CD14-positive monocyte (primary cell): ENCODE data around the gene CHCHD6. TPM values are rescaled to one million over a fixed set of nuclear protein-coding genes. Genes with fewer than 3 reads are reported as not detected.

Experiments used
- DNase-seq, 3 donors: peaks; one replicate each; pipeline ENCODE4 v3.0.0-alpha.2; 2011 to 2022
- H2AFZ ChIP-seq: 2 replicates; pipeline ENCODE4 v1.6.0; 2012; ENCODE audit warnings: mild to moderate bottlenecking, low read depth, low read length, inconsistent platforms; ENCODE audit not compliant: insufficient read depth, poor library complexity, severe bottlenecking
- H3K27ac ChIP-seq, 2 donors: 1 replicate in 1 of 2; 2 replicates in 1 of 2; pipeline ENCODE4 v1.5.1; 2012 to 2013; ENCODE audit warnings: low read length in 2 of 2, control low read depth in 1 of 2, inconsistent platforms in 1 of 2, low read depth in 1 of 2, mild to moderate bottlenecking in 1 of 2
- H3K27me3 ChIP-seq, 2 donors: one replicate each; pipeline versions ENCODE4 v1.6.0 to v1.6.1; 2011 to 2013; ENCODE audit warnings: low read length in 2 of 2; ENCODE audit not compliant: control insufficient read depth in 2 of 2, insufficient read depth in 2 of 2
- H3K36me3 ChIP-seq, 2 donors: replicated peaks in 1 of 2; 1 replicate in 1 of 2; 2 replicates in 1 of 2; pipeline versions ENCODE4 v1.5.1 to v1.6.1; 2012 to 2013; ENCODE audit warnings: low read length in 2 of 2, control low read depth in 1 of 2, inconsistent platforms in 1 of 2, mild to moderate bottlenecking in 1 of 2; ENCODE audit not compliant: insufficient read depth in 2 of 2, control insufficient read depth in 1 of 2
- H3K4me1 ChIP-seq, 2 donors: 1 replicate in 1 of 2; 2 replicates in 1 of 2; pipeline versions ENCODE4 v1.5.1 to v1.6.1; 2012 to 2013; ENCODE audit warnings: low read length in 2 of 2, control low read depth in 1 of 2, inconsistent platforms in 1 of 2, mild to moderate bottlenecking in 1 of 2, moderate library complexity in 1 of 2; ENCODE audit not compliant: insufficient read depth in 2 of 2, control insufficient read depth in 1 of 2
- H3K4me2 ChIP-seq: replicated peaks from 2 replicates; pipeline ENCODE3; 2012; ENCODE audit warnings: low read length, moderate library complexity, mild to moderate bottlenecking; ENCODE audit not compliant: poor library complexity, severe bottlenecking; ENCODE audit errors: extremely low read depth
- H3K4me3 ChIP-seq, 3 experiments: fragments of 200-600 bp in 1 of 3; sonication (generic) in 1 of 3; replicated peaks in 1 of 3; 1 replicate in 2 of 3; 2 replicates in 1 of 3; pipeline ENCODE4 v1.5.1; 2011 to 2013; ENCODE audit warnings: low read length in 3 of 3, mild to moderate bottlenecking in 3 of 3, control low read depth in 2 of 3, low read depth in 2 of 3, inconsistent platforms in 1 of 3, moderate library complexity in 1 of 3
- H3K79me2 ChIP-seq: 2 replicates; pipeline ENCODE4 v1.6.0; 2012; ENCODE audit warnings: mild to moderate bottlenecking, control low read depth, inconsistent platforms, low read length, moderate library complexity; ENCODE audit not compliant: insufficient read depth
- H3K9ac ChIP-seq: 2 replicates; pipeline ENCODE4 v1.6.0; 2017; ENCODE audit warnings: low read length, mild to moderate bottlenecking; ENCODE audit not compliant: insufficient read depth, poor library complexity, severe bottlenecking
- H3K9me3 ChIP-seq, 2 donors: replicated peaks in 1 of 2; 1 replicate in 1 of 2; 2 replicates in 1 of 2; pipeline versions ENCODE4 v1.5.1 to v1.6.1; 2012 to 2013; ENCODE audit warnings: low read length in 2 of 2, control low read depth in 1 of 2; ENCODE audit not compliant: control insufficient read depth in 1 of 2, insufficient read depth in 1 of 2
- H4K20me1 ChIP-seq: 2 replicates; pipeline ENCODE4 v1.6.0; 2012; ENCODE audit warnings: mild to moderate bottlenecking, low read length, control low read depth, moderate library complexity; ENCODE audit not compliant: insufficient read depth
- H3K27ac Mint-ChIP-seq, 7 donors: one replicate each; pipeline ENCODE4 v1.8.0; 2020; ENCODE audit warnings: mild to moderate bottlenecking in 7 of 7, mixed read lengths in 7 of 7, moderate library complexity in 6 of 7, inconsistent platforms in 2 of 7
- H3K27me3 Mint-ChIP-seq, 3 donors: one replicate each; pipeline ENCODE4 v1.8.0; 2021 to 2022; ENCODE audit warnings: low read depth in 3 of 3, mild to moderate bottlenecking in 3 of 3, mixed read lengths in 3 of 3, moderate library complexity in 3 of 3, inconsistent platforms in 1 of 3
- H3K36me3 Mint-ChIP-seq, 2 donors: one replicate each; pipeline ENCODE4 v1.8.0; 2020; ENCODE audit warnings: mixed read lengths in 2 of 2, inconsistent platforms in 1 of 2, mild to moderate bottlenecking in 1 of 2
- H3K4me1 Mint-ChIP-seq: one replicate; pipeline ENCODE4 v1.8.0; 2020; ENCODE audit warnings: mild to moderate bottlenecking, mixed read lengths
- H3K4me3 Mint-ChIP-seq, 2 donors: one replicate each; pipeline ENCODE4 v1.8.0; 2020; ENCODE audit warnings: mild to moderate bottlenecking in 2 of 2, mixed read lengths in 2 of 2, moderate library complexity in 1 of 2
- H3K9me3 Mint-ChIP-seq, 7 donors: one replicate each; pipeline ENCODE4 v1.8.0; 2020 to 2022; ENCODE audit warnings: mixed read lengths in 7 of 7, mild to moderate bottlenecking in 6 of 7, moderate library complexity in 6 of 7, inconsistent platforms in 2 of 7
- WGBS: methylation state at CpG from one replicate; pipeline ENCODE4 v1.1.5; 2013; ENCODE audit warnings: missing lambda C conversion rate; ENCODE audit not compliant: insufficient coverage; 5-methylcytosine and 5-hydroxymethylcytosine counted together
- intact Hi-C, 2 donors: fragments of 100-400 bp; cut with micrococcal nuclease; formaldehyde crosslinking; loops; one replicate each; pipeline versions ENCODE4 v1.15.0 to v1.15.1; 2023
- polyA plus RNA-seq, 3 donors: library from polyadenylated mRNA; depleted of rRNA in 1 of 3; unstranded in 2 of 3; stranded (reverse) in 1 of 3; fragments of 300-500 nt in 2 of 3; fragments of >200 nt in 1 of 3; fragmentation: Illumina TruSeq in 2 of 3; gene quantifications; 1 replicate in 2 of 3; 2 replicates in 1 of 3; pipeline ENCODE4 v1.2.3, GENCODE V29; 2012 to 2021
- TF ChIP-seq, protein P1 (sequence below): fragments of 200-600 bp; IDR thresholded peaks from one replicate; pipeline ENCODE4 v1.8.0; 2022; ENCODE audit warnings: antibody characterized with exemption, mild to moderate bottlenecking

CHCHD6 gene
- polyA plus RNA-seq, 3 donors, result 1.1 to 1.8 (median 1.8) TPM

DNA sequence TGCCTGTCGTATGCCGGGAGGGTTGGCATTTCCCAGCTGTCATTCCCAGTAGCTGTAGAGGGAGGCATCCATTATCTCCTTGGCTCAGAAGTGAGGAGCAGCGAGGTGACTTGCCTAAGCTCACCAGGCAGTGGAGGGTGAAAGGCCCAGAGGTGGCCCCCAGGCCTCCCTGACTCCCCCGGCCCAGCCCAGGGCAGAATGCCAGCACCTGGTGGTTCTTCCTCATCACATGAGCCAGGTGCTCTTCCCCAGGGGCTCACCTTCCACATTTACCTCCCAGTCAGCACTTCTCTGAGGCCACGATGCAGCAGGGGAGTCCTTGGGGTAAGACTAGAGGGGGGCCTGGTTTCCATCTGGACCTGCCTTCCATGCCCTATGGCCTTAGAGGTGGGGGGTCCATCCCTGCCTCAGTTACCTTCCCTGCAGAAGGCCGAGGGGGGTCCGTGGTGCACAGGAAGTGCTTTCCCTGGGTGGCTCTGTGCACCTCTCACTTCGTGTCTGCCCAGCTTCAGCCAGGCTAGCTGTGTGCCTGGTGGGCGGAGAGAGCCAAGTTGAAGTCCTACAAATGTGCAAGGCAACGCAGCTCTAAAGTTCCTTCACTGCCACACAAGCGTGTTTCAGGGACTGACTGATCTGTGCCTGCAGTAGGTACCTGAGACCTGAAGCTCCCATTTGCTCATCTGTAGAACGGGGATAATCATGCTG, 208.6 kb downstream of the CHCHD6 start:
- TF ChIP-seq, protein P1, sequence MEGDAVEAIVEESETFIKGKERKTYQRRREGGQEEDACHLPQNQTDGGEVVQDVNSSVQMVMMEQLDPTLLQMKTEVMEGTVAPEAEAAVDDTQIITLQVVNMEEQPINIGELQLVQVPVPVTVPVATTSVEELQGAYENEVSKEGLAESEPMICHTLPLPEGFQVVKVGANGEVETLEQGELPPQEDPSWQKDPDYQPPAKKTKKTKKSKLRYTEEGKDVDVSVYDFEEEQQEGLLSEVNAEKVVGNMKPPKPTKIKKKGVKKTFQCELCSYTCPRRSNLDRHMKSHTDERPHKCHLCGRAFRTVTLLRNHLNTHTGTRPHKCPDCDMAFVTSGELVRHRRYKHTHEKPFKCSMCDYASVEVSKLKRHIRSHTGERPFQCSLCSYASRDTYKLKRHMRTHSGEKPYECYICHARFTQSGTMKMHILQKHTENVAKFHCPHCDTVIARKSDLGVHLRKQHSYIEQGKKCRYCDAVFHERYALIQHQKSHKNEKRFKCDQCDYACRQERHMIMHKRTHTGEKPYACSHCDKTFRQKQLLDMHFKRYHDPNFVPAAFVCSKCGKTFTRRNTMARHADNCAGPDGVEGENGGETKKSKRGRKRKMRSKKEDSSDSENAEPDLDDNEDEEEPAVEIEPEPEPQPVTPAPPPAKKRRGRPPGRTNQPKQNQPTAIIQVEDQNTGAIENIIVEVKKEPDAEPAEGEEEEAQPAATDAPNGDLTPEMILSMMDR, result no peak
- peak overlapping the region in 1 of 2 donors; percentile 82 for H3K4me3 Mint-ChIP-seq
- H3K27me3 Mint-ChIP-seq, result peaks cover 44 to 58% (median 45%) of the 10 kb centered on the region in 3 donors
- Histone ChIP-seq H2AFZ (no peak overlapping the region), H3K4me2 (peak overlapping the region; percentile 31), H3K79me2 (no peaks in the 10 kb centered on the region), H3K9ac (no peak overlapping the region), H3K36me3 (no peaks in the 10 kb centered on the region), H4K20me1 (peaks cover 8% of the 10 kb centered on the region), H3K4me1 (peaks cover 31 to 46% of the 10 kb centered on the region in 2 donors), H3K27me3 (peaks cover 69 to 91% of the 10 kb centered on the region in 2 donors), H3K9me3 (peaks cover 6 to 44% of the 10 kb centered on the region in 2 donors), H3K4me3 (peak overlapping the region in 1 of 3 experiments; percentile 16), H3K27ac (peak overlapping the region in 1 of 2 donors; percentile 84)
- WGBS, result 89% methylated on average over 7 of the region's 12 CpGs
- peaks cover 22 to 45% of the 10 kb centered on the region in 2 donors for H3K36me3 Mint-ChIP-seq
- DNase-seq, result no peak
- H3K27ac Mint-ChIP-seq, result peak overlapping the region; percentile 94 to 97 (median 96)
- intact Hi-C loops, result loop anchor here in 1 of 2 donors (10.0 kb wide), 1 partner anchor 392 kb away; no protein-coding TSS in a partner anchor
- H3K9me3 Mint-ChIP-seq, result peaks cover 5 to 59% (median 20%) of the 10 kb centered on the region in 7 donors
- peaks cover 42% of the 10 kb centered on the region for H3K4me1 Mint-ChIP-seq

DNA sequence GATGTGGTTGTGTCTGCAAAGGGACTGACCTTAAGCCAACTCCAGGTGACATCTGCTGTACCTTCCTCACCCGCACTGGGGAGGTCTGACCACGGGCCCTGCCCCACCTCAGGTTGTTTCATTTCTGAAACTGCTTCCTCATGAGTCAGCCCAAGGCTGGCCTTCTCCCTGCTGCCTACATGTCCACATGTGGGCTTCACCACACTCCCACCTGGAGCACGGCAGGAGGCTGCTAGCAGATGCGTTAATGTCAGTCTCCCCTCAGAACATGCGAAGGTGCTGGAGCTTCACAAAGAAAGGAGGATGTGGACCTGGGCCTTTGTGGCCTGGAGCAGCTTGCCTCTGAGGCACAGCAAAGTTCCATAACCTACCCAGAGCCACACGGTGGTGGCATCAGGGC, 209.5 kb downstream of the CHCHD6 start:
- WGBS, result 73% methylated on average over 5 of the region's 6 CpGs
- Histone ChIP-seq H3K27ac (no peak overlapping the region), H3K27me3 (peaks cover 64 to 90% of the 10 kb centered on the region in 2 donors), H3K4me2 (no peak overlapping the region), H3K36me3 (no peaks in the 10 kb centered on the region), H3K4me1 (peaks cover 35 to 55% of the 10 kb centered on the region in 2 donors), H3K9ac (no peak overlapping the region), H4K20me1 (peaks cover 8% of the 10 kb centered on the region), H2AFZ (no peak overlapping the region), H3K4me3 (no peak overlapping the region), H3K79me2 (no peaks in the 10 kb centered on the region), H3K9me3 (peaks cover 6 to 37% of the 10 kb centered on the region in 2 donors)
- intact Hi-C loops, result loop anchor here in 1 of 2 donors (10.0 kb wide), 1 partner anchor 391 kb away; no protein-coding TSS in a partner anchor
- peaks cover 42% of the 10 kb centered on the region for H3K4me1 Mint-ChIP-seq
- TF ChIP-seq, protein P1, result no peak
- peaks cover 5 to 54% (median 23%) of the 10 kb centered on the region in 7 donors for H3K9me3 Mint-ChIP-seq
- no peak overlapping the region for H3K27ac Mint-ChIP-seq
- H3K4me3 Mint-ChIP-seq, result peak overlapping the region in 1 of 2 donors; percentile 73
- peaks cover 22 to 42% of the 10 kb centered on the region in 2 donors for H3K36me3 Mint-ChIP-seq
- H3K27me3 Mint-ChIP-seq, result peaks cover 45 to 62% (median 52%) of the 10 kb centered on the region in 3 donors
- DNase-seq, result peak in 2 of 3 donors; percentile 7 to 41
